ENCODE results near the gene RAPGEF2.
"Not testable (repeated sequence)": the region's sequence is repeated elsewhere in the genome, so short reads cannot be mapped to it uniquely, and the experiment has no call there.

RAPGEF2 gene

DNA sequence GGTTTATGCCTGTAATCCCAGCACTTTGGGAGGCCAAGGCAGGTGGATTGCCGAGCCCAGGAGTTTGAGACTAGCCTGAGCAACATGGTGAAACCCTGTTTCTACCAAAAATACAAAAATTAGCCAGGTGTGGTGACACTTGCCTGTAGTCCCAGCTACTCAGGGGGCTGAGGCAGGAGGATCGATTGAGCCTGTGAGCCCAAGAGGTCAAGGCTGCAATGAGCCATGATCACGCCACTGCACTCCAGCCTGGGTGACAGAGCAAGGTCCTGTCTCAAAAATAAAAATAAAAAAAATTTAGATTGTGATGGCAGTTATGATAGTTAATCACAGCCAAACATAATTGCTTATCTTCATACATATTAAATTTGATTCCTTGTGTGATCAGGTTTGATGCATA lies 58.6 kb downstream of the RAPGEF2 start:
- DNase-seq (ENCODE audit: low read depth) = not testable (repeated sequence)

DNA sequence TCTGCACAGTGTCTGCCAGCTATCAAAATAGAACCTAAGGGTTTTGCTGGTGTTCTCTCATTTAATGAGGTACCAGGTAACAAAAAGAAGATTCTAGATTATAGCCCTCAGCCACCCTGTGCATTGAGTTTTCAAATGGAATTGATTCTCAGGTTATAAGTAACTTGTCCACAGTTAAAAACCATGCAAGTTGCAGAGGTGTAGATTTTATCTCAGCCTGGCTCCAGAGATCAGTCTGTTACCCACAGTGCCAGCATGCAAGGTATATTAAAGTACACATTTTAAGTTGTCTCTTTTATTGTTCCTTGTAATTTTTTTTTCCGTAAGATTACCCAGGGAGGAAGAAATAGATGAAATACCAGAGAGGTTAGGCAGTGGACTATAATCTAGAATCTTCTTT lies 59.7 kb downstream of the RAPGEF2 start:
- DNase-seq (ENCODE audit: low read depth) = no peak

DNA sequence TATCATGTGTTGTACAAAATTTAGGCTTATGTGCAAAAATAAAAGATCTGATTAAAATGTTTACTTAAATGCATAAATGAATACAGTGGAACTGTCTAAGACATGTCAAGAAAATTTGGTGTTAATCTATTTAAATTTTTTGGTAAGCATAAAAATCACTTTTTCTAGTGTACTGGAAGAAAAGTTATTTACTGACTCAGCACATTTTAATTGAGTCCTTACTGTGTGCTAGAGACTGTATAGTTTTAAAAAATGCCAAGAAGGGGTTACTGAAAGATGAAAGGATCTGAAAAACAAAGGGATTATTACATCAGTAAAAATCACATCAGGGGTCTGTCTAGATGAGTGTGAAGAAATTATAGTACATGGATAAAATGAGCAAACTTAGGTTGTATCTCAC lies 60.6 kb downstream of the RAPGEF2 start:
- DNase-seq (ENCODE audit: low read depth) = no peak

DNA sequence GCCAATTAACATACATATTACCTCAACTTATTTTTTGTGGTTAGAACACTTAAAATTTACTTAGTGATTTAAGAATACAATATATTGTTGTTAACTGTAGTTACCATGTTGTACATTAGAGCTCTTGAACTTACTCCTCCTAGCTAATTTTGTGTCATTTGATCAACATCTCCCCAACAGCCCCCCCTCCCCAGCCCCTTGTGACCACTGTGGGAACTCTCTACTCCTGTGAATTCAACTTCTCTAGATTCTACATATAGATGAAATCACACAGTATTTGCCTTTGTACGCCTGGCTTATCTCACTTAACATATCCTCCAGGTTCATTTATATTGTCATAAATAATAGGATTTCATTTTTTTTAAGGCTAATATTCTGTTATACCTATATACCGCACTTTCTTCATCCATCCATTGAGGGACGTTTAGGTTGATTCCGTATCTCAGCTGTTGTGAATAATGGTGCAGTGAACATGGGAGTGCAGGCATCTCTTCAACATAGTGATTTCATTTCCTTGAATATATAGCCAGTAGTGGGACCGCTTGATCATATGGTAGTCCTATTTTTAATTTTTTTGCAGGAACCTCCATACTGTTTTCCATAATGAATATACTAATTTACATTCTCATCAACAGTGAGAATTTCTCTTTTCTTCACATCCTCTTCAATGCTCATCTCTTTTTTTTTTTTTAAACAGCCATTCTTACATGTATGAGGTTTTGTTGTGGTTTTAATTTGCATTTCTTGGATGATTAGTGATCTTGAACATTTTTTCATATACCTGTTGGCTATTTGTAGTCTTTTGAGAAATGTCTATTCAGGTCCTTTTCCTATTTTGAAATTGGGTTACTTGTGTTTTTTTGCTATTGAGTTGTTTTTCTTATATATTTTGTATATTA lies 66.8 kb downstream of the RAPGEF2 start:
- no peak for DNase-seq (ENCODE audit: low read depth)

DNA sequence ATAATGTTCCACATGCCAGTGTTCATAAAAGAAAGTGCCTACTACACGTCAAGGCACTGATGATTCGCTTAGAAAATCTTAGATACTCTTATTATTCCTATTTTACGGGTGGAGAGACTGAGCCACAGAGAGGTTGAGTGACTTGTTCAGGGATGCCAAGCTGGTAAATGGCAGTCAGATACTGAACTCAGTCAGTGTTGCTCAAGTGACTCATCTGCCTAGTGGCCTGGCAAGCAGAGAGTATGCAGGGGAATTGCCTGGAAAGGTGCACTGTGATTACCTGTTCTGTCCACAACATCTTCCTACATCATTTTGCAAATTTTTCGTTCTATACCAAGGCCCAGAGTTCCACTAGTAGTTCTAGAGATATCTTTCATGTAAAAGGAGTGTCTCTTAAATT lies 68.4 kb downstream of the RAPGEF2 start:
- no peak for DNase-seq (ENCODE audit: low read depth)

DNA sequence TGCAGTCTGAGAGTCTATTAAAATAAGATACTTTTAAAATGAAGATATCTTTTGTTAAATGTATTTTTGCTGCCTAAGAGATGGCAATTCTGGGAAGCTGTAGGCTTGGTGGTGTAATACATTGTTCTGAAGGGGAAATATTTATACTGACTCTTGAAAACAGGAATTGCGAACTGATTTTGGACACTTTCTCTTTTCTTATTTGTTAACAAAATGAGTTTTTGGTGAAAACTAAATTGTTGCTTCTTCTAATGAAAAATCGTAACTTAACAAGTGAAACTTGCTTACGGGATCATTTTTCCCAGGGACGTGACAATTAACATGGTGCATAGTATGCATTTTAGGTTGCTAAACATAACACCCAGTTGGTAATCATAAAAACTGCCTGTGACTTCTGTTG lies 71.0 kb downstream of the RAPGEF2 start:
- DNase-seq (ENCODE audit: low read depth) = no peak

DNA sequence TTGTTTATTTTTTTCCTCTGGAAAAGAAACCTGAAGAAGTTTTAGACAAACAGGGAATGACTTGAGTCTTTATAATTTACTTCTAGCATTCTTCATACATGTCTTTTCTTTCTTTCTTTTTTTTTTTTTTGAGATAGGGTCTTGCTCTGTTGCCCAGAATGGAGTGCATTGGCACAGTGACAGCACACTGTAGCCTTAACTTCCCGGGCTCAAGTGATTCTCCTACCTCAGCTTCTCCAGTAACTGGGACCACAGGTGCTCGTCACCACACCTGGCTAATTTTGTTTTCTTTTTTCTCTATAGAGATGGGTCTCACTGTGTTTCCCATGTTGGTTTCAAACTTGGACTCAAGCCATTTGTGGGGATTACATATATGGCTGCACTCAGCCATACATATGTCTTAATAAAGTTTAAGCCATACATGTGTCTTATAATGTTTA lies 71.8 kb downstream of the RAPGEF2 start:
- no peak for DNase-seq (ENCODE audit: low read depth)

DNA sequence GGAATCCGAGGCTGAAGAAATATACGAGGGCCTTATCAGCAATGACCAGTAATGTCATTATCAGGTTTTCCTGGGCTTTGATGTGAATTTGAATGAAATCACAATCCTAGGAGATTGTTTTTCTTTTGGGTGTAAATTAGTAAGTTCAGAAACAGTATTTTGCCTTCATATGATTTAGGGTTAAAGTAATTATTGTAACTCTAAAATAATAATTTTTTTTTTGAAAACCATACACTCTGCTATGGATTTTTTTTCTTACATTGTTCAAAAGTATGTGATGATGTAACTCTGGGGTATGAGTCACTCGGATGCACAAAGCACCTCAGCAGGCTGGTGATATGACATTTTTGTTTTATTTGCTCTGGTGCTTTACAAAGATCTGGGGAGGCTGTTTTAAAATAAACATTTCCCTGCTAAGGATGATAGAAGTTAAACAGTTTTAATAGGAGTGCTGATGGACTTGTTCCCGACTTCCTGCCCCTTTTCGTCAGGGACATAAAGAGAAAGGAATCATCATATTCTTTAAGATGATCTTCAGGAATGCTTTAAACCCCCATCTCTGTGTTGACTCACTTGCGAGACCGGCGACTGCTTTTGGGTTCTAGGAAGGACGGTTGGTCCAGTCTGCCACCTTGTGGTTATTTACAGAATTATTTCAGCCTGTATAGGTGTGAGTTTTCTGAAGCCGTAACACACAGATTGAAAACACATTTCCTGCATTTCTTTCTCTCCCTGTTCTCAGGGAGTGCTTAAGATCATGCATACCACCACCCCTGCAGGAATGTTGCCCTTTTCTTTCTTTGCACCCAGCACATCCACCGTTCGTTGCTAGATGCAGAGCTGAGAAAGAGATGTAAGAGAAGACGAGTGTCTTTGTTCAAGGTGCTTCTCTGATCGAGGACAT lies 72.5 kb downstream of the RAPGEF2 start:
- DNase-seq (ENCODE audit: low read depth) = peak; percentile 13

DNA sequence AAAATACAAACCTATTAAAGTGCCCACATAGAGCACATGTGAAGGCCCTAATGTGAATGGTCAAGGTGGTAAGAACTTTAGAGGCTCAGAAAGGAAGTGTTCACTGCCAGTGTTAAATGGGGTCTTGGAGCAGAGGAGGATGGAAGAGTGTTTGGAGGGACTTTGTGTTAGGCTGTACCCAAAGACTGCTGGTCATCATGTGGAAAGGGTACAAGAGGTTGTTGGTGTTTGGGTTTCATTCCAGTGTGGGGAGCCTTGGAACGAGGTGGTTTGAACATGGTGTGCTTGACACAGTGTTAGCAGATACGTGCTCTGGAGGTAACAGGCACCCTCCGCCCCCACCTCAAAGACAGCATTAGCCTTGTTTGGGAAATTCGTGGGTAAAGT lies 73.1 kb downstream of the RAPGEF2 start:
- DNase-seq (ENCODE audit: low read depth) = no peak

DNA sequence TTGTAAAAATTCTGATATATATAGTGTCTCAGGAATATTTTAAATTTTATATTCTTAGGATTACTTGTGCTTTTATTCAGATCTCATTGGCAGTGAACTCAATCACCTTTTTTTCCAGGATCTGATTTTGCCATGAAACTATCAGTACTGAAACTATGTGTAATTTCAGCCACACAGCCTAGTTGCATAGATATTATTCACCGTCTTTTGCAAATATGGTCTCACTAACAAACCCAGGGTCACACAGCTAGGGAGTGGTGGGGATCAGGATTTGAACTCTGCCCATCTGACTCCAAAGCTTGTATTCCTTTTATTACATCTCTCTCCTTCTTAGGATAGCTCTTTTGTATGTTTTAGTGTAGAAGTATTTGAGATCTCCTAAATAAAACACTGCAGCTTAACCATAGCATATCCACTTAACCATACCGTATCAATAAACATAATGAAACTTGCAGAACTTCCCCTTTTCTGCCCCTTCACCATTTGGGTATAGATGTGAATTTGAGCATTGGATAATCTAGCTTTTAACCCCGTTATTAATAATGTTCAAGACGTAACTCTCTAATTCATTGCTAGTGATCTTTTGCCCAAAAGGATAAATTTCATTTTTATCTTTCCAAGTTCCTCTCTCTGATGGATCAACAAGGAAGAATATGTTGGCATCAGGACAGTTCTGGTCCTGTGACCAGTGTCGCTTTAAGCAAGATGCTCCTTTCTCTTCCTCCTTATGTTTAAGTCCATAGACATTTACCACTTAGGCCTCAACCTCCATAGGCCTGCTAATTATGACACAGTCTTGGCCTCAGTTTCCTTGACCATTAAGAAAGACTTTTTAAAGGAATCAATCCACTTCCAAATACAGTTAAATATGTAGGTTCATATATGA lies 74.6 kb downstream of the RAPGEF2 start:
- DNase-seq (ENCODE audit: low read depth) = no peak

DNA sequence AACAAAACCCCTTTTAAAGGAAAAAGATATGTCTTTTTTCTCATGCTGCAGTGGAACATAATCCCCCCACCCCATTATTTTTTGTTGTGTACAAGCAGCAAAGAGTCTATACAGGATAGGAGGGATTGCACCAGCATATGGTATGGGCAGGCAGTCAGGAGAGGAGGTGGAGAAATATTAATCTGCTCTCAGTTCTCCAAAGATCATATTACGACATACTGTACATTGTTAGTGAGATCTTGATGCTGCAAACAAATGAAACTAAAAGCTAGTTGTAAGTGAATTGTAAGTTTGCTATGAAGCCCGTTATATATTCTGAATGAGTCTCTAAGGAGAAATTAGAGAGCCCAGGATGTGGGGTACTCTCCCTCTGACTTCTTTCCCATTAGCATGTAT lies 75.3 kb downstream of the RAPGEF2 start:
- no peak for DNase-seq (ENCODE audit: low read depth)

DNA sequence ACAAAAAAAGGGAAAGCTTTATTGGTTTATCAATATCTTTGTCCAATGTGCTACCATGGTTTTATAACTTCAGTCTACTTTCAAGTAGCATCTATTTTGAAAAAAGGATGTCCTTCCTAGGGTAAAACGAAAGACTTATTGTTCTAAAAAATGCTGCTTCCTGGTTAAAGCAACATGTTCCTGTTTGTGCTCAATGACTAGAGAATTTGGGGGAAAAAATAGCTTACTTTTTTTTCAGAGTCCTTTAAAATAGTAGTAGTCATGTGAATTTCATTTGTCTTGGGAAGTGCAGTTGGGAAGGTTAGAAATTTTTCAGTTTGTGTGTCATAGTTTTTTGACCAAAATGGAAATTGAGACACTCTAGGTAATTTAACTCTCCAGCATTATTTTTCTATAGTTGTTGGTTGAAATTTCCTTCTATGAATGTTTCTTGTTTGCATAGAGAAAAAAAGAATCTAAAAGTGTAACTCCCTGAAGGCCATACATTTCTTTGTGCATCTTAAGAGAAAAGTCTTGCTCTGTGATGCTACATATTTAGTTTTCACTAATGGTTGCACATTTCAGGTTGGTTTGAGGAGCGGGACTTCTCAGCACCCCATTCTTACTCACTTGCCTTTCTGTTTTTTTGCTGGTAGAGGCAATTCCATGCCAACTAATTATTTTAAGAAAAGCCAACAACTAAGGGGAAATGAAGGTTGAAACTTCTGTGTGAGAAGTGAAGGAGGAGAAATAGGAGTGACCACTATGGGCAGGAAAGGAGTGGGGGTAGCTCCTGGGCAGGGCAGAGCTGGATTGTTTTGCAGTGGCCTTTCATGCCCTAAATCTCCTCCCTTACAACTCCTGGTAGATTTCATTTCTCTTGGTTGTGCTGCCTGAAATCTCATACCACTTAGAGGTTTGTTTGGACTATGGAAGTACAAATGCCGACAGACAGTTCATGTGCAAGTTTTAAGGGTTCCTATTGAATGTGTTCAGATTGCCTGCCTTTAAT lies 76.4 kb downstream of the RAPGEF2 start:
- DNase-seq (ENCODE audit: low read depth) = no peak

DNA sequence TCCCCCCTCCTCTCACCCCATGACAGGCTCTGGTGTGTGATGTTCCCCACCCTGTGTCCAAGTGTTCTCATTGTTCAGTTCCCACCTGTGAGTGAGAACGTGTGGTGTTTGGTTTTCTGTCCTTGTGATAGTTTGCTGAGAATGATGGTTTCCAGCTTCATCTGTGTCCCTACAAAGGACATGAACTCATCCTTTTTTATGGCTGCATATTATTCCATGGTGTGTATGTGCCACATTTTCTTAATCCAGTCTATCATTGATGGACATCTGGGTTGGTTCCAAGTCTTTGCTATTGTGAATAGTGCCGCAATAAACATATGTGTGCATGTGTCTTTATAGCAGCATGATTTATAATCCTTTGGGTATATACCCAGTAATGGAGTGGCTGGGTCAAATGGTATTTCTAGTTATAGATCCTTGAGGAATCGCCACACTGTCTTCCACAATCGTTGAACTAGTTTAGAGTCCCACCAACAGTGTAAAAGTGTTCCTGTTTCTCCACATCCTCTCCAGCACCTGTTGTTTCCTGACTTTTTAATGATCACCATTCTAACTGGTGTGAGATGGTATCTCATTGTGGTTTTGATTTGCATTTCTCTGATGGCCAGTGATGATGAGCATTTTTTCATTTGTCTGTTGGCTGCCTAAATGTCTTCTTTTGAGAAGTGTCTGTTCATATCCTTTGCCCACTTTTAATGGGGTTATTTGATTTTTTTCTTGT lies 81.2 kb downstream of the RAPGEF2 start:
- not testable (repeated sequence) for DNase-seq (ENCODE audit: low read depth)

DNA sequence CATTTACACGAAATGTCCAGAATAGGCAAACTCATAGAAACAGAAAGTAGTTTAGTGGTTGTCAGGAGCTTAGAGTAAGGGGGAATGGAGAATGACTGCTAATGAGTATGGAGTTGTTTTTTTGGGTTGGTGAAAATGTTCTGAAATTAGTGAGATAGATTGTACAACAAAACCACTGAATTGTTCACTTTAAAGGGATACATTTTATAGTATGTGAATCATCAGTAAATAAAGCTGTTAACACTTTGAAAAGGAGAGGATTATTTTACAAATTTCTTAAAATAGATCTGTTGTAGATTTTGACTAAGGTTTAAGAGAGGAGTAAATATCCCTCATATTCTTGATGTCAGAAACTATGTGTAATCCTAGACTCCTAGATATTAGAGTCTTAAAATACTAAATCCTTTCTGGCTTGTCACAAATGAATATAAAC lies 82.7 kb downstream of the RAPGEF2 start:
- DNase-seq (ENCODE audit: low read depth) = no peak

DNA sequence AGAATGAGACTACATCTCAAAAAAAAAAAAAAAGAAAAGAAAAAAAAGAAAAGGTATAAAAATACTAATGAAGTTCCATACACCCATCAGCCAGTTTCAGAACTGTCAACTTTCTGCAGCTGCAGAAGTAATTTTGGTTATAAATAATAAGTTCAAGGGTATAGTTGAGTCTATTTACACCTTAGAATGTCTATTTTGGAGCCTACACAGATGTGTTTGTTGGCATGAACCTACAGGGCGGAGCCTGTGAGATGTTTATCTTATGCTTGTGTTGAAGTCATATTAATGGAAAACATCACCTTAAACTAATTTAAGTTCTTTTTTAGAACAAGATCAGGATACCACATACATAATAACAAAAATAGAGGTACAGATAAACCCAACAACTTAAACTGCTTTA lies 85.8 kb downstream of the RAPGEF2 start:
- DNase-seq (ENCODE audit: low read depth) = no peak

DNA sequence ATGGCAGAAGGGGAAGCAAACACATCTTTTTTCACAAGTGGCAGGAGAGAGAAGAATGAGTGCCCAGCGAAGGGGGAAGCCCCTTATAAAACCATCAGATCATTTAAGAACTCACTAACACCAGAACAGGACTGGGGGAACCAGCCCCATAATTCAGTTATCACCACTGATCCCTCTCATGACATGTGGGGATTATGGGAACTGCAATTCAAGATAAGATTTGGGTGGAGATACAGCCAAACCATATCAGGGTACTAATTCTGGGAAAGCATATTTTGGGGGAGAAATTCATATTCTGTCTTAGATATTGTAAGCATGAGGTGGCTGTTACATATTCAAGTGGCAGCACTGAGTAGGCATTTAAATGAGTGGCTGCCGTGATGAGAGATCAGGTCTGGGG lies 87.8 kb downstream of the RAPGEF2 start:
- DNase-seq (ENCODE audit: low read depth) = no peak

DNA sequence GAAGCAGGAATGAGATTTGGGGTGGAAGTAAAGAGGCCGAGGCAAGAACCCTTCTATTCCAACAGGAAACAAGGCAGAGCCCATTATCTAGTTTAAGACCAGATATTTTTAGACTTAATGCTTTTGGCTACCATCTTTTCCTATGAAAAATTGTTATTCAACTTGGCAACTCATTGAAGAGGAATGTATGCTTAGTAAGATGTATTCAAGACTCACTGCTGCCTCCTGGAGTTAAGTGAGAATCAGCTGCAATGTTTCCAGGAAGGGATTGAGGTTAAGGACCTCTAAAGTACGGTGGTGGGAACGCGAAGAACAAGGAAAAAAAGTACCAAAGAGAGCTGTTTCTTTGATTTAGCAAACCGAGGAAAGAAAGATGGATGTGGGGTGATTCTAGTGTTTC lies 89.1 kb downstream of the RAPGEF2 start:
- no peak for DNase-seq (ENCODE audit: low read depth)

DNA sequence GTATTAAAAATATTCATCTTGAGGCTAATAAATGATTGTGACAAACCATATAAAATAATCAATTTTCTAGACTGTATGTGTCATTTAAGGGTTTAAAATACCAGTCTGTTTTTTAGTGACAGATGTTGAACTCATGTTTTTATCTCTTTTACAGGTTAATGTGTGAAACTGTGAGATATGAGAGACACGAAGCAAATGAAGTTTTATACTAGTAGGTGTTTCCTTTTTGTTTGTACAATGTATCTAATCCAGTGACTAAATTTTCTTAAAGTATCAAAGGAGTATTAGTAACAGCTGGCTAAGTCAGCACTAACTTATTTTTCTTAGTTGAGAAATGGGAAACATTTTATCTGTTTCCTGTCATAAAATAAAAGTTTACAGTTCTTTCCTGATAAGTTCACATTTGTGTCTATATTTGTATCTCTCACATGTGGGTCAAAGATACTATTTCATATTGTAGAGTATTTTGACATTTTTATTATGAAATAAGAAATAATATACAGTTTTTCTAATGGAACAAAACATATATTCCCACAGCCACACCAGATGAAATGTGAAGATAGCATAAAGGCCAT lies 90.3 kb downstream of the RAPGEF2 start:
- DNase-seq (ENCODE audit: low read depth) = no peak

DNA sequence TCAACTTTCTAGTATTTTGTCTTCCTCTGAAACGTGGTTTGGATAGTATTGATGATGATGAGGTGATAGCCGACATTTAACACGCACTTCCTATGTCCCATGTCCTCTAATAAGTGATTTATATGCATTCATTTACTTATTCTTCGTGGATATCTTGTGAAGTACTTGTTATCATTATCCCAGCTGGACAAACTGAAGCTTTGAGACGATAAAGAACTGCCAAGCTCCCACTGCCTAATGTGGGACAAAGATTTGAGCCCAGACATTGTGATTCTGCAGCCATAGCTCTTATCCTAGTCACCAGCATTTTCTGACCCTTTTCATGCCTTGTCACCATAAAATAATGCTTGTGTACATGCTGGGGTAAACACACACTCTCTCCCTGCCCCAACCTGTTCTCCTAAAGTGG lies 92.5 kb downstream of the RAPGEF2 start:
- DNase-seq (ENCODE audit: low read depth) = no peak

All from activated T-helper 1 cell treated with Interleukin-2 at 50 U/mL for 16 hours (primary cell).